Neuron (in vitro differentiated cells): ENCODE measurements around the gene C16orf89.

Experiments used
- H2AFZ ChIP-seq: one replicate; pipeline ENCODE4 v1.6.1; 2013; ENCODE audit warnings: low read depth, mild to moderate bottlenecking, inconsistent platforms, low read length, moderate library complexity
- H3K27me3 ChIP-seq: one replicate; pipeline ENCODE4 v1.6.1; 2013; ENCODE audit warnings: low read length; ENCODE audit not compliant: insufficient read depth
- H3K36me3 ChIP-seq: one replicate; pipeline ENCODE4 v1.6.1; 2013; ENCODE audit warnings: low read length; ENCODE audit not compliant: insufficient read depth
- H3K4me1 ChIP-seq: one replicate; pipeline ENCODE4 v1.6.1; 2013; ENCODE audit warnings: low read length; ENCODE audit not compliant: insufficient read depth
- H3K4me3 ChIP-seq: 2 replicates; pipeline ENCODE4 v1.5.1; 2013; ENCODE audit warnings: mild to moderate bottlenecking, low read length, moderate library complexity
- H3K9me3 ChIP-seq: one replicate; pipeline ENCODE4 v1.6.1; 2013; ENCODE audit warnings: low read length

The C16orf89 gene

GRCh38 chr16:5008311-5008731, 57.4 kb downstream of the C16orf89 start:
- Histone ChIP-seq H3K4me1 (peaks cover 6% of the 10 kb centered on the region), H3K36me3 (no peaks in the 10 kb centered on the region), H3K9me3 (no peaks in the 10 kb centered on the region), H3K4me3 (no peak overlapping the region), H2AFZ (no peak overlapping the region), H3K27me3 (peaks cover 11% of the 10 kb centered on the region)

GRCh38 chr16:5007256-5007655, 58.5 kb downstream of the C16orf89 start:
- peaks cover 14% of the 10 kb centered on the region for H3K27me3 ChIP-seq
- no peak overlapping the region for H3K4me3 ChIP-seq
- no peak overlapping the region for H2AFZ ChIP-seq
- H3K36me3 ChIP-seq = no peaks in the 10 kb centered on the region
- H3K4me1 ChIP-seq = peaks cover 6% of the 10 kb centered on the region
- H3K9me3 ChIP-seq = no peaks in the 10 kb centered on the region

- H3K9me3 ChIP-seq = no peaks in the 10 kb centered on the region
- H3K4me1 ChIP-seq = peaks cover 6% of the 10 kb centered on the region
- H3K4me3 ChIP-seq = no peak overlapping the region
- peaks cover 14% of the 10 kb centered on the region for H3K27me3 ChIP-seq
- H2AFZ ChIP-seq = no peak overlapping the region
- no peaks in the 10 kb centered on the region for H3K36me3 ChIP-seq
Observed at GRCh38 chr16:5006348-5007193, 59.2 kb downstream of the C16orf89 start.

GRCh38 chr16:5005916-5006315, 59.8 kb downstream of the C16orf89 start:
- Histone ChIP-seq H3K27me3 (peaks cover 13% of the 10 kb centered on the region), H2AFZ (no peak overlapping the region), H3K36me3 (no peaks in the 10 kb centered on the region), H3K4me3 (no peak overlapping the region), H3K9me3 (no peaks in the 10 kb centered on the region), H3K4me1 (peaks cover 6% of the 10 kb centered on the region)

GRCh38 chr16:5004311-5004710, 61.4 kb downstream of the C16orf89 start:
- Histone ChIP-seq H3K4me1 (peaks cover 6% of the 10 kb centered on the region), H3K36me3 (no peaks in the 10 kb centered on the region), H2AFZ (no peak overlapping the region), H3K27me3 (peaks cover 6% of the 10 kb centered on the region), H3K9me3 (no peaks in the 10 kb centered on the region), H3K4me3 (no peak overlapping the region)

GRCh38 chr16:5003828-5004227, 61.9 kb downstream of the C16orf89 start:
- peaks cover 6% of the 10 kb centered on the region for H3K4me1 ChIP-seq
- no peaks in the 10 kb centered on the region for H3K9me3 ChIP-seq
- peaks cover 6% of the 10 kb centered on the region for H3K27me3 ChIP-seq
- H2AFZ ChIP-seq = no peak overlapping the region
- no peak overlapping the region for H3K4me3 ChIP-seq
- no peaks in the 10 kb centered on the region for H3K36me3 ChIP-seq

GRCh38 chr16:5003211-5003610, 62.5 kb downstream of the C16orf89 start:
- Histone ChIP-seq H2AFZ (no peak overlapping the region), H3K9me3 (no peaks in the 10 kb centered on the region), H3K36me3 (no peaks in the 10 kb centered on the region), H3K4me1 (peaks cover 6% of the 10 kb centered on the region), H3K4me3 (no peak overlapping the region), H3K27me3 (peaks cover 3% of the 10 kb centered on the region)

GRCh38 chr16:5002699-5003143, 63.0 kb downstream of the C16orf89 start:
- H3K9me3 ChIP-seq = no peaks in the 10 kb centered on the region
- H3K27me3 ChIP-seq = peaks cover 3% of the 10 kb centered on the region

GRCh38 chr16:5001986-5002385, 63.8 kb downstream of the C16orf89 start:
- H3K9me3 ChIP-seq = no peaks in the 10 kb centered on the region
- H3K4me3 ChIP-seq = no peak overlapping the region
- H2AFZ ChIP-seq = no peak overlapping the region
- H3K36me3 ChIP-seq = no peaks in the 10 kb centered on the region
- H3K27me3 ChIP-seq = peaks cover 3% of the 10 kb centered on the region
- peaks cover 6% of the 10 kb centered on the region for H3K4me1 ChIP-seq

More at GRCh38 chr16:5002699-5003143, 63.0 kb downstream of the C16orf89 start:
- H3K36me3 ChIP-seq = no peaks in the 10 kb centered on the region
- H3K4me1 ChIP-seq = peaks cover 6% of the 10 kb centered on the region
- H3K4me3 ChIP-seq = no peak overlapping the region
- no peak overlapping the region for H2AFZ ChIP-seq

- H3K4me1 ChIP-seq = peaks cover 4% of the 10 kb centered on the region
- H2AFZ ChIP-seq = no peak overlapping the region
- H3K4me3 ChIP-seq = no peak overlapping the region
- H3K36me3 ChIP-seq = no peaks in the 10 kb centered on the region
- H3K27me3 ChIP-seq = peaks cover 3% of the 10 kb centered on the region
- H3K9me3 ChIP-seq = no peaks in the 10 kb centered on the region
Observed at GRCh38 chr16:5001571-5001970, 64.2 kb downstream of the C16orf89 start.

- Histone ChIP-seq H3K4me1 (no peaks in the 10 kb centered on the region), H3K9me3 (no peaks in the 10 kb centered on the region), H2AFZ (no peak overlapping the region), H3K4me3 (no peak overlapping the region), H3K27me3 (peaks cover 3% of the 10 kb centered on the region), H3K36me3 (no peaks in the 10 kb centered on the region)
Observed at GRCh38 chr16:5000573-5001001, 65.2 kb downstream of the C16orf89 start.

- H3K4me1 ChIP-seq = peaks cover 8% of the 10 kb centered on the region
- peak overlapping the region; percentile 11 for H2AFZ ChIP-seq
- H3K9me3 ChIP-seq = no peaks in the 10 kb centered on the region
- no peaks in the 10 kb centered on the region for H3K36me3 ChIP-seq
- no peaks in the 10 kb centered on the region for H3K27me3 ChIP-seq
- no peak overlapping the region for H3K4me3 ChIP-seq
Observed at GRCh38 chr16:4994719-4995434, 70.9 kb downstream of the C16orf89 start.
